Measurements from ENCODE around the gene MDC1. TPM values are rescaled to one million over a fixed set of nuclear protein-coding genes. Genes with fewer than 3 reads are reported as not detected.

Gene MDC1
- total and polyA plus RNA-seq, 2 of the 13 experiments (the other 11 are each of a cell fraction or from before 2014, with no cell fraction given): 8.4 to 14.0 TPM

GRCh38 chr6:30719791-30720737 lies 3.0 kb upstream of the MDC1 start, which contains the start of gene TUBB (continued):
- peak; percentile 71 for TF ChIP-seq ZGPAT (CRISPR knock-in tag; IDR thresholded peaks at IDR 0.05)
- TF ChIP-seq ZNF607 (CRISPR knock-in tag; IDR thresholded peaks at IDR 0.05; ENCODE audit: borderline replicate concordance): no peak; the same call in 1 of the 2 replicates
- TF ChIP-seq SP2 (CRISPR knock-in tag; IDR thresholded peaks at IDR 0.05): peak; percentile 88
- peak; percentile 80; the same call in 1 of the 2 replicates for TF ChIP-seq PATZ1 (CRISPR knock-in tag; IDR thresholded peaks at IDR 0.05)
- peak; percentile 70; the same call in 1 of the 2 replicates for TF ChIP-seq ZBTB20 (CRISPR knock-in tag; IDR thresholded peaks at IDR 0.05; ENCODE audit: borderline replicate concordance, low read depth)
- TF ChIP-seq TP53 (CRISPR knock-in tag; conservative IDR thresholded peaks at IDR 0.05): 0 out of 2 replicates have a peak, but pooled peaks have one; percentile 58
- 0 out of 2 replicates have a peak, but pooled peaks have one; percentile 37 for TF ChIP-seq ARID3A (IDR thresholded peaks at IDR 0.05; ENCODE audit: low read depth, low read length)
- peak; percentile 86 for TF ChIP-seq RBFOX2 (IDR thresholded peaks at IDR 0.05; ENCODE audit: low read depth, low read length)
- peak; percentile 39; the same call in 1 of the 2 replicates for TF ChIP-seq GFI1 (CRISPR knock-in tag; IDR thresholded peaks at IDR 0.05; ENCODE audit: borderline replicate concordance)
- peak in 1 of 2 experiments; percentile 53; a peak in 2 of 4 replicates for TF ChIP-seq KLF16 (CRISPR knock-in tag; IDR thresholded peaks at IDR 0.05)
- TF ChIP-seq ZNF280B (CRISPR knock-in tag; IDR thresholded peaks at IDR 0.05; ENCODE audit: borderline replicate concordance): 0 out of 2 replicates have a peak, but pooled peaks have one; percentile 42
- peak; percentile 58 to 74; a peak in 3 of 4 replicates for TF ChIP-seq HMGXB4 (CRISPR knock-in tag; IDR thresholded peaks at IDR 0.05; ENCODE audit: borderline replicate concordance in 1 of 2, low read depth in 1 of 2)
- TF ChIP-seq BRD4 (CRISPR knock-in tag; IDR thresholded peaks at IDR 0.05): 0 out of 2 replicates have a peak, but pooled peaks have one; percentile 65
- peak; percentile 69 for TF ChIP-seq SALL1 (CRISPR knock-in tag; IDR thresholded peaks at IDR 0.05)
- TF ChIP-seq NR2F2 (IDR thresholded peaks at IDR 0.05; ENCODE audit: borderline replicate concordance, low read depth): peak; percentile 6; the same call in 1 of the 2 replicates
- peak; percentile 93 for TF ChIP-seq POLR2G (IDR thresholded peaks at IDR 0.05; ENCODE audit: low read depth, low read length)

Data from HepG2 (cell line).